GM12878 (cell line): ENCODE data around the gene RPL7A. TPM values are rescaled to one million over a fixed set of nuclear protein-coding genes. Genes with fewer than 3 reads are reported as not detected.

Experiments
- CUX1 ChIP-seq: IDR thresholded peaks from 2 replicates; pipeline ENCODE4 v1.6.1; 2012; ENCODE audit warnings: improper control_type of control experiment, low read depth, low read length; ENCODE audit not compliant: insufficient replicate concordance
- E2F8 ChIP-seq: fragments of 450-650 bp; IDR thresholded peaks from 2 replicates; pipeline ENCODE4 v1.6.1; 2018; ENCODE audit warnings: mild to moderate bottlenecking, low read depth, moderate library complexity; ENCODE audit not compliant: partially characterized antibody
- ELK1 ChIP-seq: IDR thresholded peaks from 2 replicates; pipeline ENCODE4 v1.6.1; 2012; ENCODE audit warnings: low read depth, low read length, improper control_type of control experiment
- FOXK2 ChIP-seq: fragments of 450-650 bp; IDR thresholded peaks from 2 replicates; pipeline ENCODE4 v1.6.1; 2017; ENCODE audit warnings: mild to moderate bottlenecking, moderate library complexity
- JUND ChIP-seq: IDR thresholded peaks from 2 replicates; pipeline ENCODE4 v1.6.1; 2012; ENCODE audit warnings: low read depth, mild to moderate bottlenecking, low read length, improper control_type of control experiment, moderate library complexity
- KAT2A ChIP-seq: conservative IDR thresholded peaks from 2 replicates; pipeline ENCODE4 v1.6.1; 2011; ENCODE audit warnings: low read depth, low read length; ENCODE audit not compliant: control insufficient read depth
- MTA3 ChIP-seq: IDR thresholded peaks from 2 replicates; pipeline ENCODE4 v1.6.1; 2012; ENCODE audit warnings: low read length, inconsistent platforms, borderline replicate concordance
- NR2F1 ChIP-seq: fragments of 450-650 bp; conservative IDR thresholded peaks from 2 replicates; pipeline ENCODE4 v1.6.1; 2017; ENCODE audit warnings: mild to moderate bottlenecking
- POLR2AphosphoS5 ChIP-seq: IDR thresholded peaks from 2 replicates; pipeline ENCODE4 v1.6.1; 2011; ENCODE audit warnings: mild to moderate bottlenecking, low read length, inconsistent platforms
- RELA ChIP-seq: fragments of 450-650 bp; IDR thresholded peaks from 2 replicates; pipeline ENCODE4 v1.8.0; 2014; ENCODE audit warnings: borderline replicate concordance; ENCODE audit not compliant: partially characterized antibody
- SP1 ChIP-seq: IDR thresholded peaks from one replicate; pipeline ENCODE4 v1.6.1; 2011; ENCODE audit warnings: low read depth, low read length
- STAT1 ChIP-seq: fragments of 450-650 bp; conservative IDR thresholded peaks from 2 replicates; pipeline ENCODE4 v1.6.1; 2014; ENCODE audit warnings: antibody characterized with exemption, mild to moderate bottlenecking
- TCF7 ChIP-seq: IDR thresholded peaks from 2 replicates; pipeline ENCODE4 v1.6.1; 2014; ENCODE audit warnings: antibody characterized with exemption, borderline replicate concordance
- WRNIP1 ChIP-seq: IDR thresholded peaks from 2 replicates; pipeline ENCODE4 v1.6.1; 2011; ENCODE audit warnings: low read depth, low read length, improper control_type of control experiment, borderline replicate concordance
- ZNF687 ChIP-seq: fragments of 450-650 bp; IDR thresholded peaks from 2 replicates; pipeline ENCODE4 v1.6.1; 2017; ENCODE audit warnings: mild to moderate bottlenecking, moderate library complexity
- polyA plus RNA-seq, 11 experiments: library from polyadenylated mRNA; depleted of rRNA in 4 of 11; unstranded in 6 of 11; stranded (reverse) in 5 of 11; fragments of >200 nt; fragmentation: Nextera tagmentation in 4 of 11; fragmentation: Illumina TruSeq in 1 of 11; extraction: Ambion mirVana in 4 of 11; extraction: Trizol in 1 of 11; gene quantifications; 1 replicate in 1 of 11; 2 replicates in 10 of 11; pipeline versions ENCODE4 v1.2.1 to v1.2.3, GENCODE V29; 2011 to 2016; ENCODE audit warnings: inconsistent platforms in 2 of 11, missing spikeins in 2 of 11, low read depth in 1 of 11
- total RNA-seq, 4 experiments: library from RNA; depleted of rRNA in 3 of 4; stranded (reverse); fragments of >200 nt in 3 of 4; fragmentation: Illumina TruSeq in 1 of 4; extraction: Trizol in 1 of 4; gene quantifications; 2 replicates each; pipeline versions ENCODE4 v1.2.1 to v1.2.3, GENCODE V29; 2013 to 2021

Gene RPL7A
- total and polyA plus RNA-seq, 10 of the 15 experiments (the other 5 are each of a cell fraction or from before 2014, with no cell fraction given) = 917 to 5,193 (median 3,326) TPM

GRCh38 chr9:133375724-133376654 is 28.0 kb downstream of the RPL7A start, which contains the start of the genes STKLD1 and SURF4 (continued):
- TF ChIP-seq ZNF687 (peak; percentile 63; the same call in 1 of the 2 replicates), NR2F1 (peak; percentile 65), CUX1 (no peak), FOXK2 (no peak), WRNIP1 (no peak), SP1 (peak; percentile 70), TCF7 (no peak), ELK1 (peak; percentile 46; the same call in 1 of the 2 replicates), STAT1 (0 out of 2 replicates have a peak, but pooled peaks have one; percentile 54), JUND (no peak), RELA (peak; percentile 54), E2F8 (no peak), POLR2AphosphoS5 (peak; percentile 83), KAT2A (no peak), MTA3 (no peak)
